Mucosa of descending colon (tissue), 3 donors: ENCODE results near the gene WDR86. TPM values are rescaled to one million over a fixed set of nuclear protein-coding genes. Genes with fewer than 3 reads are reported as not detected.

Experiments
- ATAC-seq: fragments of 200-7000 bp; cut with Tn5 transposase; one replicate; pipeline ENCODE4 v1.9.1; 2020; ENCODE audit warnings: mild to moderate bottlenecking, moderate library complexity
- DNase-seq, 3 donors: peaks; one replicate each; pipeline ENCODE4 v3.0.0-alpha.2; 2020
- H3K36me3 ChIP-seq: fragments of 200-600 bp; one replicate; pipeline ENCODE4 v1.8.0; 2021; ENCODE audit warnings: low read depth, mild to moderate bottlenecking
- H3K4me1 ChIP-seq: fragments of 200-600 bp; one replicate; pipeline ENCODE4 v1.8.0; 2021; ENCODE audit warnings: low read depth, mild to moderate bottlenecking
- H3K4me3 ChIP-seq: fragments of 200-600 bp; one replicate; pipeline ENCODE4 v1.8.0; 2021; ENCODE audit warnings: mild to moderate bottlenecking
- H3K9me3 ChIP-seq: fragments of 200-600 bp; one replicate; pipeline ENCODE4 v1.8.0; 2021; ENCODE audit warnings: mild to moderate bottlenecking
- intact Hi-C, 2 donors: fragments of 100-400 bp; cut with DNase I in 1 of 2; cut with micrococcal nuclease in 1 of 2; formaldehyde crosslinking; loops; one replicate each; pipeline versions ENCODE4 v1.11.0 to v1.11.1; 2022; cut with DNase I, micrococcal nuclease
- total RNA-seq, 3 donors: library from RNA; stranded (reverse); fragmentation: NEBNext Ultra II Directional in 2 of 3; extraction: Animal tissue kit (Norgen Biotek cat#: 25700) in 2 of 3; gene quantifications; one replicate each; pipeline versions ENCODE4 v1.2.1 to v1.2.4, GENCODE V29; 2021 to 2023
- TF ChIP-seq, protein P1 (sequence below): fragments of 200-600 bp; IDR thresholded peaks from one replicate; pipeline ENCODE4 v1.8.0; 2022; ENCODE audit warnings: antibody characterized with exemption, mild to moderate bottlenecking
- donor health status: DM: no; HTN: no; CAD: no; lungs with moderate emphysema.
- donor health status: DM: no; HTN: no; CAD: no.
- donor health status: DM: no; HTN: yes; CAD: no.

Gene WDR86
- total RNA-seq, 3 donors from 2014 or later = 0.38 to 16.6 (median 1.2) TPM

DNA sequence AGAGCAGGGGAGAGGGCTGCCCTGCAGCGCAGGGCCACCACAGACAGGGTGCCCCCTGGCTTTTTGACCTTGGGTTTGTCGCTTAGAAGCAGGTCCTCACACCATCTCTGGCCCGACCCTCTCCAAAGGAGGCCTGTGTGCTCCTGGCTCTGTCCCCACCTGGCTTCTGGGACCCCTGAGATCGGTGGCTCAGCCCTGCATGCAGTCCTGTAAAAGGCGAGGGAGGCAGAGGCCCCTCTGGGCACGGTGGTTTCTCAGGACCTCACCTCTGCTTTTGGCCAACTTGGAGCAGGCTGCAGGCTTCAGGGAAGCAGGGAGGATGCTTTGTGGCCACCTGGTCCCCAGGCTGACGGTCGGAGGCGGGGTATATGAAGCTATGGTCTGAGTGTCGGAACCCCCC lies 21.4 kb downstream of the WDR86 start:
- ATAC-seq = no peak
- H3K4me1 ChIP-seq = no peaks in the 10 kb centered on the region
- intact Hi-C loops = no loop called here

DNA sequence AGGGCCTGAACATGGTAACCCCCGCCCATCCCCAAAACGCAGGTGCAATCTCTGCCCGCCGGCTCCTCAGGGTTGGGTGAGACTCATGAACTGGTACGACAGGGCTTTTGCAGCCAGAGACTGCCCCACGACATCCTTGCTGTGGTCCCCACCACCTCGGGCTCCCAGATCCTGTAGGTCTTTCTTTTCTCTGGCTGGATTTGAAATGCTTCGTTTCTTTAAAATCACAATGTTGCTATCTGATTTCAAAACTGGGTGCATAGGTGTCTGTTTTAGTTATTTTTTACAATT lies 21.9 kb downstream of the WDR86 start:
- Histone ChIP-seq H3K36me3 (no peaks in the 10 kb centered on the region), H3K9me3 (no peaks in the 10 kb centered on the region), H3K4me1 (no peaks in the 10 kb centered on the region), H3K4me3 (no peak overlapping the region)
- DNase-seq (no peak), ATAC-seq (no peak)
- intact Hi-C loops = no loop called here
- TF ChIP-seq, protein P1, sequence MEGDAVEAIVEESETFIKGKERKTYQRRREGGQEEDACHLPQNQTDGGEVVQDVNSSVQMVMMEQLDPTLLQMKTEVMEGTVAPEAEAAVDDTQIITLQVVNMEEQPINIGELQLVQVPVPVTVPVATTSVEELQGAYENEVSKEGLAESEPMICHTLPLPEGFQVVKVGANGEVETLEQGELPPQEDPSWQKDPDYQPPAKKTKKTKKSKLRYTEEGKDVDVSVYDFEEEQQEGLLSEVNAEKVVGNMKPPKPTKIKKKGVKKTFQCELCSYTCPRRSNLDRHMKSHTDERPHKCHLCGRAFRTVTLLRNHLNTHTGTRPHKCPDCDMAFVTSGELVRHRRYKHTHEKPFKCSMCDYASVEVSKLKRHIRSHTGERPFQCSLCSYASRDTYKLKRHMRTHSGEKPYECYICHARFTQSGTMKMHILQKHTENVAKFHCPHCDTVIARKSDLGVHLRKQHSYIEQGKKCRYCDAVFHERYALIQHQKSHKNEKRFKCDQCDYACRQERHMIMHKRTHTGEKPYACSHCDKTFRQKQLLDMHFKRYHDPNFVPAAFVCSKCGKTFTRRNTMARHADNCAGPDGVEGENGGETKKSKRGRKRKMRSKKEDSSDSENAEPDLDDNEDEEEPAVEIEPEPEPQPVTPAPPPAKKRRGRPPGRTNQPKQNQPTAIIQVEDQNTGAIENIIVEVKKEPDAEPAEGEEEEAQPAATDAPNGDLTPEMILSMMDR = no peak

More for the DNA sequence above, 21.4 kb downstream of the WDR86 start:
- Histone ChIP-seq H3K9me3 (no peaks in the 10 kb centered on the region), H3K4me3 (no peak overlapping the region), H3K36me3 (no peaks in the 10 kb centered on the region)
- DNase-seq = no peak
- TF ChIP-seq, protein P1 = no peak

DNA sequence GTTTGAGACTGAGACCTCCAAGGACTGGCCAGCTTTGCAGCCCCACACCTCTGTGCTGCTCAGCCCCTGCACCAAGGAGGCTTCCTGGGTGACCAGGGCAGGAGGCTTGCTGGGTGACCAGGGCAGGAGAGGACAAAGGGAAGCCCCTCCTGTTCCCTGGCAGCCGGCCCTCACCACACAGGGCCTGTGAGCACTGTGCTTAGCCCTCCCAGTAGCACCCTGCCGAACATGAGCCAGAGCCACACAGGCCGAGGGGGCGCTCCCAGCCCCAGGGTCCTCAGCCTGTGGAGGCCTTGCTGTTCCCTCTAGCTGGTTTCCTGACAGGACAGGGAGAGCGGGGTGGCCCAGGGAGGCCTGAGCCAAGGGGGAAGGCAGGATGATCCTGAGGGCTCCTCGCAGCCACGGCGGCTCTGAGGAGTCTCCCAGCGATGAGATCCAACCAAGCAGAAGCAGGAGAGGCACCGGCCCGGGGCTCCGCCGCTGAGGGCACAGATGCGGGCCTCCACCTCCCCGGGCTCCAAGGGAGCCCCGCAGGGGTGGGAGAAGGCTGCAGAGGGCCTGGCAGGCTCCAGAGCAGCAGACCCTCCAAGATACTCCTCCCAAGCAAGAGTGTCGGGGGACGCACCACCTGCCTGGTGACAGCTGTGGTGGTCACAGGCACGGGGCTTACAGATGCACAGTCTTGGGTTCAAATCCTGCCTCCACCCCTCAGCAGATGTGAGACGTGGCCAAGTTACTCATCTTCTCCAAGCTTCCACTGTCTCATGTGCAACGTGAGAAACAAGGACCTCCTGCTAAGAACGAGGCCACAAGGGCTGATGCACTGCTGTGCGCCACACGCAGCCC lies 22.5 kb downstream of the WDR86 start:
- TF ChIP-seq, protein P1 = no peak
- Histone ChIP-seq H3K4me1 (no peaks in the 10 kb centered on the region), H3K4me3 (no peak overlapping the region), H3K36me3 (no peaks in the 10 kb centered on the region), H3K9me3 (no peaks in the 10 kb centered on the region)
- ATAC-seq (no peak), DNase-seq (peak in 1 of 3 donors; percentile 17)
- intact Hi-C loops = no loop called here

DNA sequence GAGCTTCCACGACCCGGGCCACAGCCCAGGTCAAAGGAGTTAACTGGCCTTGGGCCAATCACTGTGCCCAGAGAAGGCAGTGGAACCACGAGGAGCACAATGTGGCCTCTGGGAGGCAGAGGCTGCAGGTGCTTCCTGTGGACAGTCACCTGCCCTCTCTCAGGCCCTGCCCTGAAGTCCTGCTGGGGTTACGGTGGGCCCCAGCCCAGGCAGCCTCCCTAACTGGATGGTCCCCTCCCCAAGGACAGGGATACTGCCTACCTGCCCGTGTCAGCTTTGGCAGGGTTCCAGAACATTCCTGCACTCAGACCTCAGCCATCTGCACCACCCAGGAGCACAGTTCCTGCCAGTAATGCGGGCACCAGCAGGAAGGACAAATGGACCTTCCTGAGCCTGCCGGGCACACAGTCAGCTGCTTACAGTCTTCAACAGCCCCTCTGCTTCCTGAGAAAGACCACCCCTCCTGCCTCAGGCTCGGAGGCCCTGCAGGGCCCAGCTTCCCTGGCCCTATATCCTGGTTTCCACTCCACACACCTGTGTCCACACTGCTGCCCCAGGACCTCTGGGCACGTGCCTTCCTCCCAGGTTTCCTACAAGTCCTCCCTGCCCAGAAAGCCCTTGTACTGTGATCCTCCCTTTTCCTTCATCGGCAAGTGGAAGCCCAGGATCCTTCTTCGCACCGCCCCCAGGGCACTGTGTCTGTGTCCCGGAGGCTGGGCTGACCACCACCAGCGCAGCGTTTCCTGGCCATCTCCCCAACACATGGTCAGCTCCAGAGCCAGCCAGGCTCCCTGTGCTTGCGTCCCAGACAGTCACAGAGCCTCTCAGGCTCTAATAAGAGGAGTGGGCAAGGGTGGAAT lies 23.3 kb downstream of the WDR86 start:
- DNase-seq (peak in 1 of 3 donors; percentile 17), ATAC-seq (peak; percentile 8)
- TF ChIP-seq, protein P1 = no peak
- H3K4me3 ChIP-seq = no peak overlapping the region
- H3K36me3 ChIP-seq = no peaks in the 10 kb centered on the region
- H3K4me1 ChIP-seq = peaks cover 4% of the 10 kb centered on the region
- intact Hi-C loops = no loop called here
- H3K9me3 ChIP-seq = no peaks in the 10 kb centered on the region

DNA sequence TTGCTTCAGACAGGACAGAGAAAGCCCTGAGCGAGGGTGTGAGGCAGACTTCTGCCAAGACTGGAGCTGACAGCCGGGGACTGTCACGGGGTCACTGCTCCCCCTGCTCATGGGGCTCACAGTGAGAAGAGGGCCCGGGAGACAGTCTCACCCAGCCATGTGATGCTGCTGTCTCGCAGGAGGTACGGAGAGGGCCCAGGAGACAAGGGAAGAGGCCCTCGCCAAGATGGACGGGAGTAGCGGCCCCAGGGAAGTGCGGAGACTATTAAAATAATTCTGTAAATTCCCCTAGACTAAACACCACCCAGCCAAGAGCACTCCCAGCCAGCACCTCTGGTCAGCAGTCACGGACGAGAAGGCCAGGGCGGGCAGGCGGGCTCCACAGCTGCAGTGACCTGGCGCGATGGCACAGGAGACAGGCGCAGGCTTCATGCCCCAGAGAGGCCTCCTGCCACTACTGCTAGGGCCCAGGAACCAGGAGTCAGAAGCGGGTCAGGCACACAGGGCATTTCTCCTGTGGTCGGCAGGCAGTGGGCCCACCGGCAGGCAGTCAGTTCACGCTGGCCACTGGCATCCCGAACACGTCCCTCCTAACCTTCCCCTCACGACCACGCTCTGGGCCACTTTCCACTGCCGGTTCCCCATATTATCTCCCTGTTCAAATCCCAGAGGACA lies 24.1 kb downstream of the WDR86 start:
- ATAC-seq (no peak), DNase-seq (peak in 2 of 3 donors; percentile 20 to 40)
- Histone ChIP-seq H3K4me3 (no peak overlapping the region), H3K9me3 (no peaks in the 10 kb centered on the region), H3K4me1 (peaks cover 10% of the 10 kb centered on the region), H3K36me3 (no peaks in the 10 kb centered on the region)
- TF ChIP-seq, protein P1 = no peak
- intact Hi-C loops = no loop called here
